ENCODE measurements around the gene CLEC2B.
"Not testable (repeated sequence)": the region's sequence is repeated elsewhere in the genome, so short reads cannot be mapped to it uniquely, and the experiment has no call there.

CLEC2B gene

DNA sequence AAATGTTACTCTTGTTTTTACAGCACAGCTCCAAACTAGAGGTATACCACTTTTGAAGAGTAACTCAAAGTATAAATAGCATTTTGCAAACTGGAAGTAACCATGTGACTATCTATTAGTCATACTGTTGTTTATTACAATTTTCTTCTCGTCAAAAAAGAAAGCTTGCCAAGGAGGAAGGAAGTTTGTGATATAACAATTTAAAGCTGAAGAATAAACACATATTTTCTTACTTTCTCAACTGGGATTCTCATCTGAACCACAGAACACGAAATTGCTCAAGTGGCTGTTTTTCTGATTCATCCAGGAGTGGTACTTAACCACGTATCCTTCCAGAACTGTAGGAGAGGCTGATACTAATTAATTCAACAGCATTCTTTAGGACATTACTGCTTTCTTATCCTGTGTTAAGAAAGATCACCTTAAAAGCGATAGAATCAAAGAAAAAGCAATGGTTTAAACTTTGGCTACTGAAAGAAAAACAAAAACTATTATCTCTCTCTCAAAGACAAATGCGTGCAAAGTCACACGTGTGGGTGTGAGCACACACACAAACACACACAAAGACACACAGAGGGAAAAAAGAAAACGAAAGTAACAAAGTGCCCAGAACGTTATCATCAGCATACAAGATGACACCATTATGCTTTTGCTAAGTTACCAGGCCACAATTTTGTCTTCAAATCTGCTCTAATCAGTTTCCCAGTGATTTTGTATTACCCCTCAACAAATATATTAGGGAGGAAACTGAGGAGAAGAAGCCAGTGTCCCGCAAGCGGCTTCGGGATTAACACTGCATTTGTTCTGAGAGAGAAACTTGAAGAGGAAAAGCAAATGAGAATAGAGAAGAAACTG lies at the start of gene CLEC2B:
TSS of gene CLEC2B (minus strand) at position 48 of the 855 bp plus-strand sequence.
- no peak for DNase-seq

DNA sequence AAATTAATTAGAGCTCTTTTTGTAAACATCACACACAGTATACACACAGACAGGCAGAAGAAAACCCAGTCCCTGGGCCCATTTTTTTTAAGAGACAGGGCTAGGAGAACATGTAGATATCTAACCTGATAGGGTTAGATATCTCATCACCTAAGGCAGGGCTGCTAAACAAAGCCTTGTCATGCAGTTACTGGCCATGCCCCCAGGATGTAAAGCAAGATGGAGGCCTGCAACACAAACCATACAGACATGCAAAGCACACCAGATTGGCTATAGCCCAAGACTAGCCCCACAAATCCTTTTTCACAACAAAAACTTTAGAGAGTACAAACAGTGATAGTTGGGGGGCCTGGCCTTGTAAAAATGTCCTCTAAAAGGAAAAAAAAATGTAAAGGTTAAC lies 42.6 kb upstream of the CLEC2B start:
- DNase-seq: no peak

DNA sequence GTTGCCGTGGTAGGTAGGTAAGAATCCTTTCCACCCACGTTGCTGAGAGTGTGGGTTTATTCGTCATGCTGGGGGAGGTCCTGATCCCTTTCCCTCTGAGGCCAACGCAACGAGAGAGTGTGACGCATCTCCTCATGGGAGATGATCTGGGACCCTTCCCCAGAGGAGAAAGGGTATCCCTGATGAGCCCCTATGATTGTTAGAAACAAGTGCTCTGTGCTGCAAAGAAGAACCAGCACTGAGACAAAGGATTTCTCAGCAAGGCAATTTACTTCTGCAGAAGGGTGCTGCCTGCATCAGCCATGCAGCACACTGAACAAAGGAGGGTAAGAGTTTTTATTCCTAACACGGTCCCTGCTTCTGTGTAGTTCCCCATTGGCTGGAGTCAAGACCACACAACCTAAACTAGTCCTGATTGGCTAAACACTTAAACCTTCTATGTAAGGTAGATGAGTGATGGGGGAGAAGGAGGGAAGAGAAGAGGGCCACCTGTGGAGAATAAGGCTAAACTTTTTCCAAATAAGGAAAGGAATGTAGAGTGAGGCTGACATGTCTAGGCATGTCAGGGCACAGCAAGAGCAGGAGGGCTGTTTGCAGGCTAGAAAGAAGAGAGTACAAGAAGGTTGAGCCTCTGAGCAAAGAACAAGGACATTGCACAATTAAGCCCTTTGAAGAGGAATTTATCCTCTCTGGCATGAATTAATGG lies 41.7 kb upstream of the CLEC2B start:
- no peak for DNase-seq

DNA sequence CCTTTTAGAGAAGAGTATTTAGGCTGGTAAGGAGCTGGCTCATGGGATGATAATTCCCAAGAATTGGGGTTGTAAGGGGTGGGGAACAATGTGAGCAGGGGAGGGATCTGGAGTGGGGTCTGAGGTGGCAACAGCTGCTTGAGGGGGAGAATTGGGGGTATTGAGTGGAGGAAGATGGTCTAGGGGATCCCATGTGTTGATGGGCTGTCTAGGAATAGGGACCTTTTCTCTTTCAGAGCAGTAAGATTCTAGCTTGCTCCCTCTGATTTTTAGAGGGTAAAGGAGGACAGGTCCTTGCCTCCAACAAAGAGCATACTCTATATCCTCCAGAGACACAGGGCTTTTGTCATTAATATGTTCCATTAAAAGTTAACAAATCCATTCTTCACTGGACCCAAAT lies 40.6 kb upstream of the CLEC2B start:
- DNase-seq: no peak

DNA sequence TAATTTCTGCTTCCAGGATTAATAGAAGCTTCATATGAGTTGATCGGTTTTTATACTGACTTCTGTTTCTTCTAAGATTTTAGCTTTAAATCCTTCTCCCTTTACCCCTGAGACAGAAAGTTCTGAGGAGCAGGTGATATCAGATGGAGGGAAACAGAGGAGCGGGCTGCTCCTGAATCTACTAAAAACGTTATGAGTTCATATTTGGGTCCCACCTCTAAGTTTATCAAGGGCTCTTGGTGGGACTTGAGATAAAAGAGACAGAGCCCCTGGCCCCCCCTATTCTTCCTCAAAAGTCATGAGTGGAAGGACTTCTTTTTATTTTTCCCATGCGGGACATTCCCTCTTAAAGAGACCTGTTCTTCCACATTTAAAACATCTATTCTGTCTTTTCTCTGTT lies 39.2 kb upstream of the CLEC2B start:
- DNase-seq: no peak

DNA sequence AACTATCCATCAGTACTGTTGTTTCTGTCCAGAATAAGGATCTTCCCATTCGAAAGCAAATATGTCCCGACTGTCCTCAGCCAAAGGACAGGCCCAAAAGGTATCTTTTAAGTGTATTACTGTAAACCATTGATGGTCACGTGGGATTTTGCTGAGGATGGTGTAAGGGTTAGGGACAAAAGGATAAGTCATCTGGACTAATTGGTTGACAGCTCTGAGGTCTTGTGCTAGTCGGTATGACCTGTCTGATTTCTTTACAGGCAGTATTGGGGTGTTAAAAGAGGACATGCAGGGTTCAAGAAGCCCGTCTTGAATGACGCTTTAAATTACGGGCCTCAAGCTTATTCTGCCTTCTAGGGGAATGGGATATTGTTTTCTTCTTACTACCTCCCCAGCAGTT lies 38.6 kb upstream of the CLEC2B start:
- no peak for DNase-seq

DNA sequence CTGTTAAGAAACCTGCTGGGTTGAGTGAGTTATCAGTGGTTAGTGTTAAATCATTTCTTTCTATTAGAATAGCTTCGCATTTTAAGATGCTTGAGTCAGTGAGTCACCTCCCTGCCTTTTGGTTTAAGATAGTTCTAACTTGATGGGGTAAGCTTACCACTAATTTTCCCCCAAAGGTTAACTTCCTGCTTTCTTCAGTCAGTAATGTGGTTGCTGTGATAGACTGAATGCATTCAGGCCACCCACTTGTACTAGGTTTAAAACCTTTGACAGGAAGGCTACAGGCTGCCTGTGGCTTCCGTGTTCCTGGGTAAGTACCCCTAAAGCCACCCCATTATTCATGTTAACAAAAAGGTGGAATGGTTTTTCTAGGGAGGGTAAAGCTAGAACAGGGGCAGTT lies 37.7 kb upstream of the CLEC2B start:
- DNase-seq: no peak

DNA sequence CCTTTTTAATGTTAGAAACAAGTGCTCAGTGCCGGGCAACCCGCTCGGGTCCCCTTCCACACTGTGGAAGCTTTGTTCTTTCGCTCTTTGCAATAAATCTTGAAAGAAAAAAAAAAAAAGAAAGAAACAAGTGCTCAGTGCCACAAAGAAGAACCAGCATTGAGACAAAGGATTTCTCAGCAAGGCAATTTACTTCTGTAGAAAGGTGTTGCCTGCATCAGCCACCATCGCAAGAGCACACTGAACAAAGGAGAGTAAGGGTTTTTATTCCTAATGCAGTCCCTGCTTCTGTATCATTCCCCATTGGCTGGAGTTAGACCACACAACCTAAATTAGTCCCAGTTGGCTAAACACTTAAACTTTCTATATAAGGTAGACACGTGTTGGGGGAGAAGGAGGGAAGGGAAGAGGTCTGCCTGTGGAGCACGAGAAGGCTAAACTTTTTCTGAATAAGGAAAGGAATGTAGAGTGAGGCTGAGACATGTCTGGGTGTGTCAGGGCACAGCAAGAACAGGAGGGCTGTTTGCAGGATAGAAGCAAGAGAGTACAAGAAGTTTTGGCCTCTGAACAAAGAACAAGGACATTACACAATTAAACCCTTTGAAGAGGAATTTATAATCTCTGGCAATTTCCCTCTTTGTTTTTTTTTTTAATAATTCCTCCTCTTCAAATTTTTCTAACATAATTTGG lies 33.5 kb upstream of the CLEC2B start:
- no peak for DNase-seq

DNA sequence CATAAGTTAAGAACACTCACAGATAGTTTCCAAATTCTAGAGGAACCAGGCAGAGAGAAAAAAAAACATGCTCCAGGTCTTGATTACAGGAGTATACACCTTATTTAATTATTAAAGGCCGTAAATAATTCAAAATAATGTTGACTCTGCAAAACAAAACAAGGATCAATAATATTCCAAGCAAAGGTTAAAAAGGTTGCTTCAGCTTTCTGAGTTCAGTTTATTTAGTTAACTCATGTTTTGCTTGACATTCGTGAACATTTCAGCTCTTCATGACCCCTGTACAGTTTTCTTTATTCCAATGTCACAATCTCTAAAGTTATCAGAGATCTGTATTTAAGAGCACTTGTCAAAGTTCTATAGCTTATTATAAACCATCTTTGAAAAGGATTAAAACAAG lies 31.8 kb upstream of the CLEC2B start:
- no peak for DNase-seq

DNA sequence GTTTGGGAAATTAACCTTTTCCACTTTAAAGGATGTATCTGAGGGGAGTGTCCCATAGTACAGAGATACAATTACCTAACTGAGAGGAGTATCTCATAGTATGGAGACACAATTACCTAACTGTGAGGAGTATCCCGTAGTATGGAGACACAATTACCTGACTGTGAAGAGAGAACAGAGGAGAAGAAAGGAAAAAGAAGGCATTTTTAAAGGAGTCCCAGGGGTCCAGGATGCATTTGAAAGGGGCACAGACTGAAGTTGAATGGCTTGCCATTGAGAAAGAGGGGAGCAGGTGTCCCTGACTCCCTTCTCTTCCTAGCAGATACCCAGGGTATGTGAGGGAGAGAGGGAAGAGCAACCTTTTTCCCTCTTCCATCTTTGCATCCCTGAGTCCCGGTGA lies 30.1 kb upstream of the CLEC2B start:
- no peak for DNase-seq

DNA sequence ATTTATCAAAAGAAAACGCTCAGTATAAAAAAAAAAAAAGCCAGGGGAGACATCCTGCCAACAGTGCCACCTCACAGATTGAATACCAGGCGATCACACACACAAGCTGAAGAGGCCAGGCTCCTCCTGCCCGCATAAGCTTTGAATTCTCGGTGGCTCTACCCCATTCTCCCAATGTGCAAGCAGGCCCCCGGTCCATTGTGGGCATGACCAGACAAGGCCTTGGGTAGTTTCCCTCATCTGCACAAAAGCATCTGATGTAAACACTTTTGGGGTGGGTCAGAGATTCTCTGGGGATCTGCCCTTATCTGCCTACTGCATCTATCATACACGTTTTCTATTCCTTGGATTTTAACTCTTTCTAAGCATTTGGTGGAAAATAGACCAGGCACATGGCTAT lies 28.4 kb upstream of the CLEC2B start:
- DNase-seq: no peak

DNA sequence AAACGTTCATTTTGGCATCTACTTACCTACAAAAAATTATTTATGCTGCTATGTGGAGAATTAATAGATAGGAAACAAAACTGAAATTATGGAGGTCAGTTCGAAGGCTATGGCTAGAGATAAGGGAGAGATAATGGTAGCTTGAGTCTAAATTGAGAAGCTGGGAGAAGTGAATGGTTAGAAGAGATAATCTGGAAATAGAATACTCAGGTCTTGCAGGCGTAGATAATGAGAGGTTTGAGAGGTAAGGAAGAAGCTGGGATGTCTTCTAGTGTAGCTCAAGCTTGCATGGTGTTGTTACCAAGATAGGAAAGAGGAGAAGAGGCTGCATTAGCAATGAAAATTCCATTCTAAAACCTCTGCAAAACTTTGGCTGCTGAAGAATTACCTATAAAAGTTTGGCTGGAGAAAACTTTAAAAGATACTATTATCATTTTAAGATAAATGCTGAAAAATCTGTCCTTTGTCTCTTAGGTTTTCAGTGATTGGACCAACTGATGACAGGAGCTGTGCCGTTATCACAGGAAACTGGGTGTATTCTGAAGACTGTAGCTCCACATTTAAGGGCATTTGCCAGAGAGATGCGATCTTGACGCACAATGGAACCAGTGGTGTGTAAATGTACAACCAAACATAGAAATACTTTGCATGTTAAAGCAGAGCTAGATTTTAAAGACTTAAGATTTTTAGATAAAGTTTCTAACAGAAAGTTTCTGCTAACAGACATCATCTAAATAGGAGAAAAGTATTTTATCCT lies 26.2 kb upstream of the CLEC2B start:
- DNase-seq: no peak

DNA sequence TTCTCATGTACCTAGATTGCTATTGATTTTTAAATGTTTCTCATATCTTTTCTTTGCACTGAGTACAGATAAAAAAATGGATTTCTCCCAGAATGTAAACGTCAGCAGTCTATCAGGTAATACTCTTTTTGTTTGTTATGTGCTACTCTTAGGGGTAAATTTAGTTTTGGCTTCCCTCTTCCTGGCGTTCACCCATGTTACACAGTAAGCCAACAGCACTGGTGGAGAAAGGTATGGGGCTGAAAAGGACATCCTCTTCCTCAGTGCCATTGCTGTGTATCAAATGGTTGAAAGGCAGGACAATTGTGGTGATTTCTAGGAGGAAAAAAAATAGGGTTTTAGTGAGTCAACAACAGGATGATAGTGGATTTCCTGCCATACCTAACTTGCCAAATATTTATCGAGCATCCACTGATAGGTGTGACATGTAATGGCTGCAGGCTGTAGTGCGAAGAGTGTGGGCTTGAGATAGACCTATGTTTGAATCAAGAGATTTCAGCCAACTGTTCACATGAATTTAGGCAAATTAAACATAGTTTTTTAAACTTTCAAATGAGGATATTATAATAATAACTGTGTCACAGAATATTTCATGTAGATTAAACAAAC lies 19.6 kb upstream of the CLEC2B start:
- DNase-seq: no peak

DNA sequence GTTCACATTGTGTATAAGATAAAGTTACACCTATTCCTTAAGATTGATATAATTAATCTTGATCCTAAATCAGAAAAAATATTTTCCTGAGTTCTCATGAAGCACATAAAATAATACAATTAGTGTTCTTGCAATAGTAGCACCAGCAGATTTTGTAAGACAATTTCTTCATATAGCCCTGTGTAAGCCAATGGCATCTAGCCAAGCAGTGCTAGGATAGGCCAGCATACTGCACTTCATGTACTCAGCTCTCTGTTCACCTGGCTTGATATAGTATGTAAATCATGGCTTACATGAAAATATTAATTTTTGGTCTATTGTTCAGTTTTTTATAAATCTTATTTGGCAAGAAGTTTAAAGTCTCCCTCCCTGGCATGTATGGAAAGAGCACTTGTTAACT lies 14.0 kb upstream of the CLEC2B start:
- DNase-seq: no peak

DNA sequence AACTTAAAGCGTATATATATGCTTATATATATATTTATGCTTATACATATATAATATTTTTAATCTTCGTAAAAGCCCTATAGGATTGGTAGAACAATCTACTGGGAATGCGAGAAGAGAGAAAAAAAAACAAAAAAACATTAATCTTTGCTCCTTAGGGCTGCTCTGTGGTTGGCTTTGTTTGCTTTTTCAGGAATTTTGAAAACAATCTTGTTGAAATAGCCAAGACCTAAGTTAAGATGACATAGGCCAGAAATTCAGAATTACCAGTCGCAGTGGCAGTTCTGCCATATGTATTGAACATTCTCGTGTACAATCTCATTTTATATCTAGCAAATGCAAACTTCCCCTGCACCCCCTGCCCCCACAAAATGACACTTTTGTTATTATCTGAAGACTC lies 12.8 kb upstream of the CLEC2B start:
- no peak for DNase-seq

DNA sequence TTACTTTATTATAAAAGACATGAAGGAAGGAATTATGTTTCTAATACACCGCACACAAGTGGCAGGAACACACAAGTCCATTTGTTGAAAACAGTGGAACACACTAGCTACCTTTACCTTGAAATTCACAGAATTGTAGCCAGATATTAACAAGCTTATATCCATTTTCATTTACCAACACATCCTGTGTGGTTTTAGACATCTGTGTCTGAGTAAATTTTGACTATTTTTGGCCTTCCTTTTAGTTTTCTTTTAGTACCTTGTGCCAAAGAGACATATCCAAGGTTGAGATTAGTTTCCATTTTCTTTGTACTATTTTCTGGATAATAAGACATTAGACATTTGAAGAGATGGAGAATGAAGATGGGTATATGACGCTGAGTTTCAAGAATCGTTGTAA lies 12.1 kb upstream of the CLEC2B start, which contains the start of gene KLRF2:
TSS of gene KLRF2 (plus strand) at position 244 of the 400 bp plus-strand sequence. CDS start at position 351, 107 bp downstream.
- DNase-seq: no peak

DNA sequence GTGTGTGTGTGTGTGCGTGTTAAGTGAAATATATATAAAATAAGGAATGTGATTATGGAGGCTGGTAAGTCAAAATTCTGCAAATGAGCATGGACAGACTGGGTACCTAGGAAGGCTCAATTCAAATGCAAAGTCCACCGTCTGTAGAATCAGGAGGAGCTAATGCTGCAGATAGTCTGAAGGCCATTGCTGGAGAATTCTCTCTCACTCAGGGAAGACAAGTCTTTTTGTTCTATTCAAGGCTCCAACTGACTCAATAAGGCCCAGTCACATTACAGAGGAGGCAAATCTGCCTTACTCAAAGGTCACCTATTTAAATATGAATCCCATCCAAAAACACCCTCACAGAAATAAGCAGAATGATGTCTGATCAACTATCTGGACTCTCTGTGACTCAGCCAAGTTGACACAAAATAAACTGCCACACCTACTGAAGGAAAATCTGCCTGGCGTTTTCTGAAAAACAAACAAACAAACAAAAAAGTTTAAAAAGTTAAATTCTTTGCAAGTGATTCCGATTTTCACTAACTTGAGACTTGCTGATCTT lies 11.5 kb upstream of the CLEC2B start:
- no peak for DNase-seq

DNA sequence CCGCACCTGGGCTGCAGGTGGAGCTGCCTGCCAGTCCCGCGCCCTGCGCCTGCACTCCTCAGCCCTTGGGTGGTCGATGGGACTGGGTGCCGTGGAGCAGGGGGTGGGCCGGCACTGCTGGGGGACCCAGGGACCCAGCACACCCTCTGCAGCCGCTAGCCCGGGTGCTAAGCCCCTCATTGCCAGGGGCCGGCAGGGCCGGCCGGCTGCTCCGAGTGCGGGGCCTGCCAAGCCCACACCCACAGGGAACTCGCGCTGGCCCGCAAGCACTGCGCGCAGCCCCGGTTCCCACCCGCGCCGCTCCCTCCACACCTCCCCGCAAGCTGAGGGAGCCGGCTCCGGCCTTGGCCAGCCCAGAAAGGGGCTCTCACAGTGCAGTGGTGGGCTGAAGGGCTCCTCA lies 7.0 kb upstream of the CLEC2B start:
- DNase-seq: not testable (repeated sequence)

DNA sequence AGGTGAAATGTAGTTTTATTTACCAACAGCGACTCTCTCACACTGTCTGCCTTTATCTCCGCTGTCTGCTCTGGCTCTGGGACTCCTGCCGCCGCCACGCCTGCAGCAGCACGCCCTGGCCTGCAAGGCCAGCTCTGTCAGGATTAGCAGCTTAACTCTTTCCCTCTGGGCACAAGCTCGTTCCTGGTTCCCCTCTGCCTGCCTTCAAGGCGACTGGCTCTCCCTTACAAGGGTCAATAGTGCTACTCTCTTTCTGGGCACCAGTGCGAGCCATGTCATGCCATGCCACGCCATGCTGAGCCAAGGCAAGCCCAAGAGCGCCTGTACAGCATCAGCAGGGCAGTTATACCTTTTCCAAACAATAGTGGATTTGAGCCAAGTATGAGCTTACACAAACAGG lies 3.6 kb upstream of the CLEC2B start:
- DNase-seq: no peak

DNA sequence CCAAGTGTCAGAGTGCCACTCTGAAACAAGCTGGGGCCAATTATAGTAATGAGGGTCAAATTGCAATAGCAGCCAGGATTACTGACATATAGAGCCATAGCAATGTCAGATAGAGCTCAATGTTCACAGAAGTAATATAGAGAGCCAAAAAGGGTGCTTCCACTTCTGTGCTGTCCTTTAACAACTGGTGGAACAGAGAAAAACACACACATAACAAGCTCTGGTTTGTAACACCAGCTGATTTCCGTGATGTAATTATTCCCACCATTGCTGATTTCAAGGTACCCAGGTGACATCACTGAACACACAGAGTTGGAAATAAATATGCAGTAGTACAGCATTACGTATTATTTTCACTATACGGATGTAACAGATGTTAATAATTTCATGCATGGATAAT lies 3.0 kb upstream of the CLEC2B start:
- no peak for DNase-seq
